ENCODE measurements around the gene PRPF31. TPM values are rescaled to one million over a fixed set of nuclear protein-coding genes. Genes with fewer than 3 reads are reported as not detected.

The PRPF31 gene
- total RNA-seq (10 to 100 TPM; 30.0 to 58.4 (median 37.8) TPM), polyA plus RNA-seq (10 to 100 TPM; 42.0 to 57.6 TPM)
- long read RNA-seq, donor 1, transcript PRPF31-201 (14 exons, 2,126 nt), result major isoform, 72 of 97 reads
- long read RNA-seq, donor 1, partial matches to known transcripts, result 16 of 97 reads
- long read RNA-seq, donor 1, other reads (novel, unspliced or antisense), result 9 of 97 reads
- long read RNA-seq, donor 2, transcript PRPF31-201 (14 exons, 2,126 nt), result major isoform, 133 of 178 reads
- long read RNA-seq, donor 2, partial matches to known transcripts, result 24 of 178 reads
- long read RNA-seq, donor 2, other reads (novel, unspliced or antisense), result 21 of 178 reads
- long read RNA-seq, donor 3, transcript PRPF31-201 (14 exons, 2,126 nt), result major isoform, 41 of 68 reads
- long read RNA-seq, donor 3, partial matches to known transcripts, result 12 of 68 reads
- long read RNA-seq, donor 3, other reads (novel, unspliced or antisense), result 14 of 68 reads

DNA sequence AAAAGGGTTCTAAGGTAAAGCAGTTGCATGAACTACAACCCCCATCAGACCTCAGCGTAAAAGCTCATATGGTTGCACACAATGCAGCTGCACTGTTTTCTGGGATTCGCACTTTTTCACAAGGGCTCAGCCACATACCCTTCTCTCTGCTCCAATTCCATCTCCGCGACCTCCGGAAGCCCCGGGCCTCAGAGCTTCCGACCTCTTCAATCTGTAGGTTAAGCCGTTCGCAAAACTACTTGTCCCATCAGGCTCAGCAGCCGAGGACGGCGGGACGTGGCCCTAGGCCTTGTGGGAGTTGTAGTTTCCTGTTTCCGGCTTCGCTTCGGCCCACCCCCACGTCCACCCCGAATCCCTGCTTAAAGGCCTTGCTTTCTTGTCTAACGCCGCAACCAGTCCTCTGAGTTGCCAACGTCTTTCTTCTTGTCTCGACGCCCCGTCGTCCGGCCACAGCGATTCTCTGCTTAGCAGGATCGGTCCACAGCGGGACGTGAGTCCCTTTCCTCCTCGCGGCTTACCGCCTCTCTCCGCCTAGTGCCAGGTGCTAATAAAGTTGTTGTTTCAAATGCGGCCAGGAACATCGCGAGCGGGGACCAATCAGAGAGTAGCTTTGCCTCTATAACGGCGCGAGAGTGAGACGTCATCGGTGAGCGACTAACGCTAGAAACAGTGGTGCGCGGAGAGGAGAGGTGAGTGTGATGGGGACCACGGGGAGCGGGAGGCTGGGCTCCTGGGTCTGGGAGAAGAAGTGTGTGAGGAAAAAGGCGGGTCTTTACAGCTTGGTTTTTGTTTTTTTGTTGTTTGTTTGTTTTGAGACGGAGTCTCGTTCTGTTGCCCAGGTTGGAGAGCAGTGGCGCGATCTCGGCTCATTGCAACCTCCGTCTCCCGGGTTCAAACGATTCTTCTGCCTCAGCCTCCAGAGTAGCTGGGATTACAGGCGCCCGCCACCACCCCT, at the start of gene PRPF31, which contains the start of gene TFPT:
Gene PRPF31, plus strand, starts transcription at position 646 of the 955 bp plus-strand sequence. CDS start 2,525 bp downstream, outside the sequence.
Gene TFPT, minus strand, starts transcription at position 549 of the 955 bp plus-strand sequence. Its CDS starts 388 bp downstream, at position 161.
- 0 to 1% (median 0%) methylated on average over 59 to 60 of the region's 60 CpGs for WGBS, 4 donors
- Histone ChIP-seq H3K27me3 (no peaks in the 10 kb centered on the region), H3K4me1 (peaks cover 4 to 26% (median 22%) of the 10 kb centered on the region in 12 donors), H3K36me3 (peaks cover 3 to 45% (median 34%) of the 10 kb centered on the region in 9 donors), H3K27ac (peak within 1 kb of the TSS; percentile 78 to 95 (median 92)), H3K9me3 (no peaks in the 10 kb centered on the region), H3K4me3 (peak within 1 kb of the TSS; percentile 57 to 99 (median 80))
- ATAC-seq (peak; percentile 93 to 96 (median 94)), DNase-seq (peak; percentile 96 to 98 (median 98))
- TF ChIP-seq POLR2A (IDR thresholded peaks at IDR 0.05), result peak in 1 of 2 donors; percentile 47
- TF ChIP-seq CTCF (IDR thresholded peaks at IDR 0.05), result no peak
- intact Hi-C loops (cut with DNase I), result loop anchor here in 2 of 10 donors (1.0 kb wide), 2 partner anchors 13 to 22 kb away; partner anchors contain the start of genes NDUFA3 (in 2 of the 2) and CNOT3 (in 1 of the 2)

- peaks cover 0 to 14% (median 4%) of the 10 kb centered on the region in 12 donors for H3K9me3 ChIP-seq
- H3K4me1 ChIP-seq, result no peaks in the 10 kb centered on the region
- WGBS, 4 donors, result 53 to 62% (median 60%) methylated on average over 5 of the region's 5 CpGs
- DNase-seq, result no peak
- H3K27ac ChIP-seq, result no peak overlapping the region
- ATAC-seq, result no peak
- H3K36me3 ChIP-seq, result no peaks in the 10 kb centered on the region
- intact Hi-C loops (cut with DNase I), result no loop called here
- TF ChIP-seq POLR2A (IDR thresholded peaks at IDR 0.05), result no peak
- H3K27me3 ChIP-seq, result no peaks in the 10 kb centered on the region
- H3K4me3 ChIP-seq, result no peak overlapping the region
Observed at GRCh38 chr19:54069470-54069869, 46.1 kb upstream of the PRPF31 start.

DNA sequence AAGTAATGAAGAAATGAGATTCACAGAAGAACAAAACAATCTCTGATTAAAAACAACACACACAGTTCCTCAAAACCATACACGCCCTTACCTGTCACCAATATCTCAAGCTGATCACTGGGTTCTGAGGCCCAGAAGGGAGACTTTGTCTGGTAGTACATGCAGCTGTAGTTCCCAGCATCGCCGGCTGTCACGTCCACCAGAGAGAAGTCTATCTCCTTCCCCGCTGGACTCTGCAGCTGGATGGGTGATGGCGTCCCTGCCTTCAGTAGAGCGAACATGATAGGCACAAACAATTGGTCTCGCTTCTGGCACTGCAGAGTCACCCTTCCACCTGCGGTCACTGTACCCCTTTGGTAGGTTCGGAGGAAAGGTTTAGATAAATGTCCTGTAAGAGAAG, 41.7 kb upstream of the PRPF31 start:
- intact Hi-C loops (cut with DNase I), result no loop called here
- 81 to 85% (median 83%) methylated on average over 10 of the region's 10 CpGs for WGBS, 4 donors
- H3K27me3 ChIP-seq, result peaks cover 0 to 4% (median 0%) of the 10 kb centered on the region in 9 donors

More for the DNA sequence above, 41.7 kb upstream of the PRPF31 start:
- Histone ChIP-seq H3K9me3 (peaks cover 0 to 14% (median 4%) of the 10 kb centered on the region in 12 donors), H3K4me3 (no peak overlapping the region), H3K36me3 (no peaks in the 10 kb centered on the region), H3K4me1 (no peaks in the 10 kb centered on the region), H3K27ac (no peak overlapping the region)
- TF ChIP-seq CTCF (IDR thresholded peaks at IDR 0.05), result no peak
- no peak for TF ChIP-seq POLR2A (IDR thresholded peaks at IDR 0.05)
- ATAC-seq (no peak), DNase-seq (no peak)
